Naive thymus-derived CD4-positive, alpha-beta T cell (primary cell): ENCODE measurements around the gene MEGF11. TPM values are rescaled to one million over a fixed set of nuclear protein-coding genes. Genes with fewer than 3 reads are reported as not detected.

Experiments used
- ATAC-seq: fragments of 150-1000 bp; cut with Tn5 transposase; 2 replicates; pipeline ENCODE4 v1.10.0; 2021; ENCODE audit warnings: mild to moderate bottlenecking, moderate library complexity
- CTCF ChIA-PET: fragments of 350-600 bp; sonication (Branson Sonifier 250); formaldehyde crosslinking; loops from one replicate; lab custom pipeline; 2021; ENCODE audit warnings: antibody characterized with exemption; lab: Charles Lee
- POLR2A ChIA-PET: fragments of 350-600 bp; sonication (Branson Sonifier 250); formaldehyde crosslinking; loops from one replicate; lab custom pipeline; 2021; ENCODE audit warnings: antibody characterized with exemption, inconsistent platforms; lab: Charles Lee
- DNase-seq, 9 donors: peaks; one replicate each; pipeline versions ENCODE4 v3.0.0 to v3.0.0-alpha.2; 2020 to 2022; ENCODE audit warnings: mixed read lengths in 1 of 9
- H3K27ac ChIP-seq: one replicate; pipeline ENCODE4 v1.7.0; 2013; ENCODE audit warnings: mild to moderate bottlenecking, low read depth, low read length, moderate library complexity
- H3K27me3 ChIP-seq, 2 donors: one replicate each; pipeline ENCODE4 v1.7.0; 2013; ENCODE audit warnings: low read length in 2 of 2, mild to moderate bottlenecking in 2 of 2, moderate library complexity in 2 of 2; ENCODE audit not compliant: control insufficient read depth in 2 of 2, insufficient read depth in 2 of 2
- H3K36me3 ChIP-seq, 3 experiments: 1 replicate in 2 of 3; 2 replicates in 1 of 3; pipeline ENCODE4 v1.7.0; 2013; ENCODE audit warnings: low read length in 3 of 3, mild to moderate bottlenecking in 3 of 3, moderate library complexity in 1 of 3; ENCODE audit not compliant: insufficient read depth in 3 of 3, control insufficient read depth in 2 of 3
- H3K4me1 ChIP-seq, 2 donors: one replicate each; pipeline ENCODE4 v1.7.0; 2013; ENCODE audit warnings: low read length in 2 of 2, mild to moderate bottlenecking in 2 of 2, moderate library complexity in 1 of 2; ENCODE audit not compliant: control insufficient read depth in 2 of 2, insufficient read depth in 2 of 2
- H3K4me3 ChIP-seq: 2 replicates; pipeline ENCODE4 v1.7.0; 2013; ENCODE audit warnings: mild to moderate bottlenecking, low read length
- H3K9me3 ChIP-seq, 3 experiments: 1 replicate in 2 of 3; 2 replicates in 1 of 3; pipeline ENCODE4 v1.7.0; 2013; ENCODE audit warnings: low read length in 3 of 3; ENCODE audit not compliant: control insufficient read depth in 2 of 3
- H3K27ac Mint-ChIP-seq, 9 donors: one replicate each; pipeline ENCODE4 v1.8.0; 2020 to 2022; ENCODE audit warnings: mixed read lengths in 9 of 9, mild to moderate bottlenecking in 8 of 9, moderate library complexity in 5 of 9, inconsistent platforms in 2 of 9
- H3K27me3 Mint-ChIP-seq, 5 donors: one replicate each; pipeline ENCODE4 v1.8.0; 2021 to 2022; ENCODE audit warnings: mixed read lengths in 5 of 5, mild to moderate bottlenecking in 1 of 5
- H3K36me3 Mint-ChIP-seq, 5 donors: one replicate each; pipeline ENCODE4 v1.8.0; 2020 to 2022; ENCODE audit warnings: mixed read lengths in 5 of 5, mild to moderate bottlenecking in 3 of 5, inconsistent platforms in 1 of 5
- H3K4me1 Mint-ChIP-seq, 7 donors: one replicate each; pipeline ENCODE4 v1.8.0; 2020 to 2022; ENCODE audit warnings: mixed read lengths in 7 of 7, mild to moderate bottlenecking in 3 of 7, inconsistent platforms in 1 of 7
- H3K4me3 Mint-ChIP-seq, 10 donors: one replicate each; pipeline ENCODE4 v1.8.0; 2020 to 2022; ENCODE audit warnings: mild to moderate bottlenecking in 10 of 10, mixed read lengths in 10 of 10, moderate library complexity in 6 of 10, inconsistent platforms in 2 of 10
- H3K9me3 Mint-ChIP-seq, 11 donors: one replicate each; pipeline ENCODE4 v1.8.0; 2020 to 2022; ENCODE audit warnings: mixed read lengths in 11 of 11, mild to moderate bottlenecking in 4 of 11, inconsistent platforms in 1 of 11, moderate library complexity in 1 of 11
- intact Hi-C, 2 donors: fragments of 100-400 bp; cut with micrococcal nuclease; formaldehyde crosslinking; loops; one replicate each; pipeline ENCODE4 v1.15.1; 2023
- polyA plus RNA-seq, 2 donors: library from polyadenylated mRNA; unstranded; fragments of 300-500 nt; fragmentation: Illumina TruSeq; gene quantifications; one replicate each; pipeline ENCODE4 v1.2.3, GENCODE V29; 2021
- total RNA-seq, 6 experiments: library from RNA in 5 of 6; stranded (reverse) in 5 of 6; gene quantifications; 1 replicate in 5 of 6; 2 replicates in 1 of 6; pipeline ENCODE4 v1.2.3 and lab custom pipeline; 2021 to 2026

The MEGF11 gene
- total and polyA plus RNA-seq, 7 experiments from 2014 or later: 0.45 TPM; not detected in 6

- Histone ChIP-seq H3K9me3 (no peaks in the 10 kb centered on the region), H3K27ac (no peak overlapping the region), H3K36me3 (no peaks in the 10 kb centered on the region), H3K27me3 (no peaks in the 10 kb centered on the region), H3K4me3 (no peak overlapping the region), H3K4me1 (no peaks in the 10 kb centered on the region)
- Mint-ChIP-seq H3K4me1 (no peaks in the 10 kb centered on the region), H3K27ac (no peak overlapping the region), H3K27me3 (peaks cover 0 to 8% (median 0%) of the 10 kb centered on the region in 5 donors), H3K9me3 (no peaks in the 10 kb centered on the region), H3K4me3 (no peak overlapping the region), H3K36me3 (no peaks in the 10 kb centered on the region)
- POLR2A ChIA-PET: no interaction called here
- no peak for ATAC-seq
- intact Hi-C loops: no loop called here
- CTCF ChIA-PET: interaction anchor here (0.6 kb wide), 1 partner anchor 82 kb away, joined by 3 read pairs; no protein-coding TSS in a partner anchor
- no peak for DNase-seq
These were observed 88.8 kb downstream of the MEGF11 start for GRCh38 chr15:66164788-66165187.

- ChIA-PET CTCF (no interaction called here), POLR2A (no interaction called here)
- H3K36me3 ChIP-seq: no peaks in the 10 kb centered on the region
- Mint-ChIP-seq H3K27ac (no peak overlapping the region), H3K27me3 (peaks cover 0 to 8% (median 0%) of the 10 kb centered on the region in 5 donors), H3K36me3 (no peaks in the 10 kb centered on the region), H3K4me1 (no peaks in the 10 kb centered on the region), H3K4me3 (no peak overlapping the region), H3K9me3 (no peaks in the 10 kb centered on the region)
- no peak for ATAC-seq
- H3K4me3 ChIP-seq: no peak overlapping the region
- H3K9me3 ChIP-seq: no peaks in the 10 kb centered on the region
- no peaks in the 10 kb centered on the region for H3K4me1 ChIP-seq
- no peak overlapping the region for H3K27ac ChIP-seq
- intact Hi-C loops: no loop called here
- DNase-seq: no peak
- no peaks in the 10 kb centered on the region for H3K27me3 ChIP-seq
These were observed 90.0 kb downstream of the MEGF11 start for GRCh38 chr15:66163553-66163952.

GRCh38 chr15:66162286-66162685, 91.3 kb downstream of the MEGF11 start:
- Histone ChIP-seq H3K36me3 (no peaks in the 10 kb centered on the region), H3K4me3 (no peak overlapping the region), H3K4me1 (no peaks in the 10 kb centered on the region), H3K27ac (no peak overlapping the region), H3K27me3 (no peaks in the 10 kb centered on the region), H3K9me3 (no peaks in the 10 kb centered on the region)
- POLR2A ChIA-PET: no interaction called here
- DNase-seq: no peak
- Mint-ChIP-seq H3K9me3 (no peaks in the 10 kb centered on the region), H3K27ac (no peak overlapping the region), H3K4me3 (no peak overlapping the region), H3K36me3 (no peaks in the 10 kb centered on the region), H3K27me3 (peaks cover 0 to 8% (median 0%) of the 10 kb centered on the region in 5 donors), H3K4me1 (no peaks in the 10 kb centered on the region)
- CTCF ChIA-PET: no interaction called here
- intact Hi-C loops: no loop called here
- no peak for ATAC-seq

- H3K27ac ChIP-seq: no peak overlapping the region
These were observed 91.9 kb downstream of the MEGF11 start for GRCh38 chr15:66161575-66162118.

GRCh38 chr15:66161108-66161507, 92.4 kb downstream of the MEGF11 start:
- Histone ChIP-seq H3K27ac (no peak overlapping the region), H3K27me3 (no peaks in the 10 kb centered on the region), H3K4me1 (no peaks in the 10 kb centered on the region), H3K4me3 (no peak overlapping the region), H3K36me3 (no peaks in the 10 kb centered on the region), H3K9me3 (no peaks in the 10 kb centered on the region)
- ChIA-PET CTCF (interaction anchor here (1.3 kb wide), 1 partner anchor 9 kb away, joined by 4 read pairs; no protein-coding TSS in a partner anchor), POLR2A (no interaction called here)
- intact Hi-C loops: no loop called here
- DNase-seq: no peak
- Mint-ChIP-seq H3K9me3 (peaks cover 0 to 1% (median 0%) of the 10 kb centered on the region in 11 donors), H3K27ac (no peak overlapping the region), H3K27me3 (peaks cover 0 to 7% (median 0%) of the 10 kb centered on the region in 5 donors), H3K4me3 (no peak overlapping the region), H3K4me1 (peaks cover 0 to 1% (median 0%) of the 10 kb centered on the region in 7 donors), H3K36me3 (no peaks in the 10 kb centered on the region)
- no peak for ATAC-seq

More at GRCh38 chr15:66161575-66162118, 91.9 kb downstream of the MEGF11 start:
- H3K9me3 ChIP-seq: no peaks in the 10 kb centered on the region
- Mint-ChIP-seq H3K36me3 (no peaks in the 10 kb centered on the region), H3K27me3 (peaks cover 0 to 9% (median 0%) of the 10 kb centered on the region in 5 donors), H3K4me1 (no peaks in the 10 kb centered on the region), H3K4me3 (no peak overlapping the region), H3K27ac (no peak overlapping the region), H3K9me3 (no peaks in the 10 kb centered on the region)
- ATAC-seq: no peak
- H3K27me3 ChIP-seq: no peaks in the 10 kb centered on the region
- H3K4me3 ChIP-seq: no peak overlapping the region
- intact Hi-C loops: no loop called here
- H3K4me1 ChIP-seq: no peaks in the 10 kb centered on the region
- H3K36me3 ChIP-seq: no peaks in the 10 kb centered on the region
- ChIA-PET POLR2A (no interaction called here), CTCF (interaction anchor here (1.3 kb wide), 1 partner anchor 10 kb away, joined by 4 read pairs; no protein-coding TSS in a partner anchor)
- DNase-seq: no peak

GRCh38 chr15:66157507-66157906, 96.0 kb downstream of the MEGF11 start:
- CTCF ChIA-PET: no interaction called here
- ATAC-seq: no peak
- Histone ChIP-seq H3K36me3 (no peaks in the 10 kb centered on the region), H3K27me3 (no peaks in the 10 kb centered on the region), H3K9me3 (no peaks in the 10 kb centered on the region), H3K27ac (no peak overlapping the region), H3K4me1 (no peaks in the 10 kb centered on the region), H3K4me3 (no peak overlapping the region)
- no peak overlapping the region for H3K4me3 Mint-ChIP-seq
- peaks cover 0 to 3% (median 0%) of the 10 kb centered on the region in 7 donors for H3K4me1 Mint-ChIP-seq
- peaks cover 0 to 1% (median 0%) of the 10 kb centered on the region in 11 donors for H3K9me3 Mint-ChIP-seq
- intact Hi-C loops: no loop called here
- H3K27me3 Mint-ChIP-seq: peaks cover 0 to 6% (median 4%) of the 10 kb centered on the region in 5 donors
- POLR2A ChIA-PET: no interaction called here
- no peaks in the 10 kb centered on the region for H3K36me3 Mint-ChIP-seq
- H3K27ac Mint-ChIP-seq: no peak overlapping the region
- DNase-seq: no peak
